ENCODE data around the gene EVA1B.

The EVA1B gene

DNA sequence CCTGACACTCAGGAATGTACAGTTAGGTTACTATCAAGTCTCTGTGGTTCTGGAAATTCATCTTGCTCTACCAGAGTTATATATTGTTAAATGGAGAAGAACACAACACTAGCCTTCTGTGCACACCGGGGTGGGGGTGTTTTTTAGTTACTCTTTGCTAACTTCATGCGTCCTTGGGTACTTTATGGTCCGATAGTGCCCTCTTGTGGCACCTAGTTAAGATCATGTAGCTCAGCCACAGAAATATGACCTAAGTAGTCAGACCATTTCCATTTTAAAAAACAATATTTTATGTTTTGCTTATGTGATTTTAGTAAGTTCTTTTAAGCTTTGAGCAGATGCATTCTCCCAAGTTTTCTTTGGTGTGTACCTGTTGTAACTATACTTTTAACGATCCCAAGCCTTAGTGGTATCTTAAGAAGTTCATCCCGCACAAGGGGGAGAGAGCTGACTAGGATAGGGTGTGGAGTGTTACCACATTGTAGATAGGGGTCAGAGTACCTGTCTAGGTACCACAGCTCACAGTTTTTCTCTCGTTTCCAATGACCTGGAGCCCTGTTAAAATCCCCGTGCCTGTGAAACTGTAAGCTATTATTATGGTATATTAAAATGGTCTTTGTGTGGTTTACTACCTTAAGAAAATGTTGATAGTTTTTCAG is 37.9 kb downstream of the EVA1B start:
- Histone ChIP-seq H3K9me3 (ENCODE audit: insufficient read depth, low read depth, low read length) (no peaks in the 10 kb centered on the region), H3K27ac (ENCODE audit: low read depth, low read length) (no peak overlapping the region), H3K4me2 (ENCODE audit: low read length) (no peak overlapping the region), H4K12ac (ENCODE audit: low read depth, low read length) (no peak overlapping the region), H3K79me1 (ENCODE audit: low read length) (no peaks in the 10 kb centered on the region), H3K14ac (ENCODE audit: low read length) (no peak overlapping the region), H3K18ac (ENCODE audit: low read length) (no peak overlapping the region), H3K4me3 (ENCODE audit: low read depth, low read length) (no peak overlapping the region), H3K36me3 (ENCODE audit: control insufficient read depth in 1 of 2, insufficient read depth in 2 of 2, low read length in 2 of 2) (peaks cover 27 to 43% of the 10 kb centered on the region in 2 experiments), H2BK120ac (ENCODE audit: insufficient read depth, low read length, poor library complexity) (no peak overlapping the region), H3K27me3 (ENCODE audit: insufficient read depth, low read length) (no peaks in the 10 kb centered on the region), H4K8ac (ENCODE audit: low read depth, low read length) (no peak overlapping the region), H3K79me2 (ENCODE audit: control insufficient read depth, insufficient read depth, low read length, poor library complexity) (no peaks in the 10 kb centered on the region), H4K91ac (ENCODE audit: low read depth, low read length) (no peak overlapping the region), H2BK5ac (ENCODE audit: low read depth, low read length, poor library complexity) (no peak overlapping the region), H3K4ac (ENCODE audit: low read depth, low read length) (peak overlapping the region; percentile 40), H2AK5ac (ENCODE audit: low read length) (no peak overlapping the region), H3K9ac (ENCODE audit: low read length) (no peak overlapping the region), H2AFZ (ENCODE audit: insufficient read depth, low read length, poor library complexity) (no peak overlapping the region), H3K23ac (ENCODE audit: low read length) (no peak overlapping the region), H3K4me1 (ENCODE audit: control insufficient read depth in 1 of 2, insufficient read depth in 2 of 2, low read length in 2 of 2) (no peaks in the 10 kb centered on the region), H2BK12ac (ENCODE audit: low read length) (peak overlapping the region; percentile 53)
- peak; percentile 64 to 95 for DNase-seq
- no CpG with 5 or more reads among the region's 7 CpGs for WGBS (ENCODE audit: extremely low coverage, insufficient coverage, insufficient read length)

- H3K27ac ChIP-seq (ENCODE audit: low read depth, low read length): no peak overlapping the region
- WGBS (ENCODE audit: extremely low coverage, insufficient coverage, insufficient read length): no CpG with 5 or more reads among the region's 1 CpG
- no peak overlapping the region for H3K4ac ChIP-seq (ENCODE audit: low read depth, low read length)
- no peak overlapping the region for H3K14ac ChIP-seq (ENCODE audit: low read length)
- no peaks in the 10 kb centered on the region for H3K4me1 ChIP-seq (ENCODE audit: control insufficient read depth in 1 of 2, insufficient read depth in 2 of 2, low read length in 2 of 2)
- H3K18ac ChIP-seq (ENCODE audit: low read length): no peak overlapping the region
- no peak overlapping the region for H3K9ac ChIP-seq (ENCODE audit: low read length)
- H3K4me3 ChIP-seq (ENCODE audit: low read depth, low read length): no peak overlapping the region
- no peak overlapping the region for H2AK5ac ChIP-seq (ENCODE audit: low read length)
- H2AFZ ChIP-seq (ENCODE audit: insufficient read depth, low read length, poor library complexity): no peak overlapping the region
- peaks cover 2% of the 10 kb centered on the region for H3K79me2 ChIP-seq (ENCODE audit: control insufficient read depth, insufficient read depth, low read length, poor library complexity)
- H2BK12ac ChIP-seq (ENCODE audit: low read length): no peak overlapping the region
- no peak overlapping the region for H3K4me2 ChIP-seq (ENCODE audit: low read length)
- no peak overlapping the region for H3K23ac ChIP-seq (ENCODE audit: low read length)
- DNase-seq: no peak
- no peak overlapping the region for H4K91ac ChIP-seq (ENCODE audit: low read depth, low read length)
- no peak overlapping the region for H4K12ac ChIP-seq (ENCODE audit: low read depth, low read length)
- no peak overlapping the region for H4K8ac ChIP-seq (ENCODE audit: low read depth, low read length)
- no peaks in the 10 kb centered on the region for H3K27me3 ChIP-seq (ENCODE audit: insufficient read depth, low read length)
- H3K9me3 ChIP-seq (ENCODE audit: insufficient read depth, low read depth, low read length): no peaks in the 10 kb centered on the region
- no peak overlapping the region for H2BK120ac ChIP-seq (ENCODE audit: insufficient read depth, low read length, poor library complexity)
- peaks cover 20 to 34% of the 10 kb centered on the region in 2 experiments for H3K36me3 ChIP-seq (ENCODE audit: control insufficient read depth in 1 of 2, insufficient read depth in 2 of 2, low read length in 2 of 2)
- no peaks in the 10 kb centered on the region for H3K79me1 ChIP-seq (ENCODE audit: low read length)
- no peak overlapping the region for H2BK5ac ChIP-seq (ENCODE audit: low read depth, low read length, poor library complexity)
Measured at GRCh38 chr1:36284517-36284916, 38.9 kb downstream of the EVA1B start.

DNA sequence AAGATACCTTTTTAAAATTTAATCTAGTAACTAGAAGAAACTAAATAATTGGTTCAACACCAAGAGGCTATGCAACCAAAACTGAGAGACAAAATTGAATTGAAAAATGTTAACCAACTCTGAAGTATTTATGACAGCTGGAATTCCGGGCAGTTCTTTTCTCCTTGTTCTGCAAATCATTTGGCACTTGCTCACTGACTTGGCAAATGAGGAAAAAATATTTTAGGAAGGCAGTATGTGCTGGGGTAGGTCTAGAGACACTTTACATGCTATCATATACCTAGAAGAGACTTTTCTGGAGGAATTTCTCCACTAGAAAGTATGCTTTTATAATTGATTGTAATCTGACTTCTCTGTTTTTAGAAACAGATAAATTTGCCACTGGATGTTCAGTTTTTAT is 39.4 kb downstream of the EVA1B start:
- H2BK12ac ChIP-seq (ENCODE audit: low read length): no peak overlapping the region
- no peak overlapping the region for H4K91ac ChIP-seq (ENCODE audit: low read depth, low read length)
- H3K9ac ChIP-seq (ENCODE audit: low read length): no peak overlapping the region
- H3K4me3 ChIP-seq (ENCODE audit: low read depth, low read length): no peak overlapping the region
- H3K79me1 ChIP-seq (ENCODE audit: low read length): no peaks in the 10 kb centered on the region
- no peak overlapping the region for H3K27ac ChIP-seq (ENCODE audit: low read depth, low read length)
- H3K36me3 ChIP-seq (ENCODE audit: control insufficient read depth in 1 of 2, insufficient read depth in 2 of 2, low read length in 2 of 2): peaks cover 17 to 30% of the 10 kb centered on the region in 2 experiments
- no peaks in the 10 kb centered on the region for H3K9me3 ChIP-seq (ENCODE audit: insufficient read depth, low read depth, low read length)
- H2BK120ac ChIP-seq (ENCODE audit: insufficient read depth, low read length, poor library complexity): no peak overlapping the region
- no peak overlapping the region for H2AFZ ChIP-seq (ENCODE audit: insufficient read depth, low read length, poor library complexity)
- no peak overlapping the region for H3K23ac ChIP-seq (ENCODE audit: low read length)
- no peak overlapping the region for H2BK5ac ChIP-seq (ENCODE audit: low read depth, low read length, poor library complexity)
- H4K8ac ChIP-seq (ENCODE audit: low read depth, low read length): no peak overlapping the region
- H2AK5ac ChIP-seq (ENCODE audit: low read length): no peak overlapping the region
- H3K79me2 ChIP-seq (ENCODE audit: control insufficient read depth, insufficient read depth, low read length, poor library complexity): peaks cover 2% of the 10 kb centered on the region
- H3K4me2 ChIP-seq (ENCODE audit: low read length): no peak overlapping the region
- H4K12ac ChIP-seq (ENCODE audit: low read depth, low read length): no peak overlapping the region
- H3K27me3 ChIP-seq (ENCODE audit: insufficient read depth, low read length): no peaks in the 10 kb centered on the region
- no peak overlapping the region for H3K14ac ChIP-seq (ENCODE audit: low read length)
- no peak for DNase-seq
- WGBS (ENCODE audit: extremely low coverage, insufficient coverage, insufficient read length): no CpG with 5 or more reads among the region's 1 CpG
- no peak overlapping the region for H3K18ac ChIP-seq (ENCODE audit: low read length)
- no peaks in the 10 kb centered on the region for H3K4me1 ChIP-seq (ENCODE audit: control insufficient read depth in 1 of 2, insufficient read depth in 2 of 2, low read length in 2 of 2)
- H3K4ac ChIP-seq (ENCODE audit: low read depth, low read length): no peak overlapping the region

DNA sequence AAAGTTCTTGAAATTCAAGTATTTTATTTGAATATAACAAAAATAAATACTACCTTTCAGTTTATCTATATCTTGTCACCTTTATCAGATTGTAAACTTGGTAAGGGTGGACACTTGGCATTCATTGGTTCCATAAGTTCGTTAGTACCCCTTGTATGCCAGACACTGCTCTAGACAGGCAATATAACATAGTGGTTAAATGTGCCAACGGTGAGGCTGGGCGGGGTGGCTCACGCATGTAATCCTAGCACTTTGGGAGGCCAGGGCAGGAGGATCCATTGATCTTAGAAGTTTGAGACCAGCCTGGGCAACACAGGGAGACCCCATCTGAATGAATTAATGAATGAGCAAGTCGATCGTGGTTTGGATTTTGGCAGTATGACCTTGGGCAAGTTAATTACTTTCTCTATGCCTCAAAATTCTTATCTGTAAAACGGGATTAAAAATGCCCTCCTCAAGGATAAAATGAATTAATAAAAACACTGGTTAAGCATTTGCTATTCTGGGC is 43.6 kb downstream of the EVA1B start:
- H4K8ac ChIP-seq (ENCODE audit: low read depth, low read length): peak overlapping the region; percentile 38
- H2AFZ ChIP-seq (ENCODE audit: insufficient read depth, low read length, poor library complexity): no peak overlapping the region
- H2BK120ac ChIP-seq (ENCODE audit: insufficient read depth, low read length, poor library complexity): no peak overlapping the region
- H3K14ac ChIP-seq (ENCODE audit: low read length): no peak overlapping the region
- WGBS (ENCODE audit: extremely low coverage, insufficient coverage, insufficient read length): no CpG with 5 or more reads among the region's 7 CpGs
- no peak overlapping the region for H2AK5ac ChIP-seq (ENCODE audit: low read length)
- peak overlapping the region; percentile 7 for H4K12ac ChIP-seq (ENCODE audit: low read depth, low read length)
- no peak overlapping the region for H3K4me3 ChIP-seq (ENCODE audit: low read depth, low read length)
- no peak overlapping the region for H4K91ac ChIP-seq (ENCODE audit: low read depth, low read length)
- H3K9me3 ChIP-seq (ENCODE audit: insufficient read depth, low read depth, low read length): no peaks in the 10 kb centered on the region
- H3K27me3 ChIP-seq (ENCODE audit: insufficient read depth, low read length): no peaks in the 10 kb centered on the region
- no peak overlapping the region for H2BK5ac ChIP-seq (ENCODE audit: low read depth, low read length, poor library complexity)
- peaks cover 2% of the 10 kb centered on the region for H3K79me2 ChIP-seq (ENCODE audit: control insufficient read depth, insufficient read depth, low read length, poor library complexity)
- H3K4ac ChIP-seq (ENCODE audit: low read depth, low read length): peak overlapping the region; percentile 36
- peaks cover 10% of the 10 kb centered on the region in 2 experiments for H3K36me3 ChIP-seq (ENCODE audit: control insufficient read depth in 1 of 2, insufficient read depth in 2 of 2, low read length in 2 of 2)
- no peak overlapping the region for H3K27ac ChIP-seq (ENCODE audit: low read depth, low read length)
- H3K79me1 ChIP-seq (ENCODE audit: low read length): no peaks in the 10 kb centered on the region
- DNase-seq: no peak
- no peak overlapping the region for H3K23ac ChIP-seq (ENCODE audit: low read length)
- no peak overlapping the region for H2BK12ac ChIP-seq (ENCODE audit: low read length)
- no peaks in the 10 kb centered on the region for H3K4me1 ChIP-seq (ENCODE audit: control insufficient read depth in 1 of 2, insufficient read depth in 2 of 2, low read length in 2 of 2)
- H3K18ac ChIP-seq (ENCODE audit: low read length): peak overlapping the region; percentile 59
- H3K9ac ChIP-seq (ENCODE audit: low read length): no peak overlapping the region
- H3K4me2 ChIP-seq (ENCODE audit: low read length): no peak overlapping the region

Measured in trophoblast cell (in vitro differentiated cells and primary cell).